IPS-NIHi7 (cell line): ENCODE measurements around the gene TGM4.
"Not testable (repeated sequence)": the region's sequence is repeated elsewhere in the genome, so short reads cannot be mapped to it uniquely, and the experiment has no call there.

ENCODE experiments used
- DNase-seq: peaks from one replicate; pipeline ENCODE4 v3.0.0; 2012; ENCODE audit warnings: mixed read lengths; ENCODE audit errors: extremely low spot score

TGM4 gene

GRCh38 chr3:44914936-44915335 lies 40.5 kb downstream of the TGM4 start:
- peak; percentile 66 for DNase-seq

GRCh38 chr3:44915702-44916438 lies 41.5 kb downstream of the TGM4 start:
- peak; percentile 71 for DNase-seq

- DNase-seq, result no peak
Measured at GRCh38 chr3:44918087-44918486, 43.7 kb downstream of the TGM4 start.

GRCh38 chr3:44918581-44918980 lies 44.2 kb downstream of the TGM4 start:
- DNase-seq, result no peak

GRCh38 chr3:44920081-44920480 lies 45.7 kb downstream of the TGM4 start:
- no peak for DNase-seq

- DNase-seq, result no peak
Measured at GRCh38 chr3:44923632-44924456, 49.4 kb downstream of the TGM4 start.

- DNase-seq, result no peak
Measured at GRCh38 chr3:44924457-44925084, 50.2 kb downstream of the TGM4 start.

- no peak for DNase-seq
Measured at GRCh38 chr3:44926172-44926571, 51.8 kb downstream of the TGM4 start.

- DNase-seq, result no peak
Measured at GRCh38 chr3:44926921-44927320, 52.5 kb downstream of the TGM4 start.

GRCh38 chr3:44927371-44927770 lies 53.0 kb downstream of the TGM4 start:
- no peak for DNase-seq

GRCh38 chr3:44929782-44930181 lies 55.4 kb downstream of the TGM4 start:
- no peak for DNase-seq

- DNase-seq, result no peak
Measured at GRCh38 chr3:44930911-44931310, 56.5 kb downstream of the TGM4 start.

GRCh38 chr3:44931791-44932190 lies 57.4 kb downstream of the TGM4 start:
- DNase-seq, result no peak

- DNase-seq, result no peak
Measured at GRCh38 chr3:44932271-44932670, 57.9 kb downstream of the TGM4 start.

- DNase-seq, result no peak
Measured at GRCh38 chr3:44932986-44933944, 58.9 kb downstream of the TGM4 start.

- no peak for DNase-seq
Measured at GRCh38 chr3:44939581-44940036, 65.2 kb downstream of the TGM4 start.

- no peak for DNase-seq
Measured at GRCh38 chr3:44942202-44942921, 68.0 kb downstream of the TGM4 start.

- DNase-seq, result no peak
Measured at GRCh38 chr3:44948239-44948638, 73.8 kb downstream of the TGM4 start.

GRCh38 chr3:44949770-44950169 lies 75.4 kb downstream of the TGM4 start:
- DNase-seq, result not testable (repeated sequence)

- DNase-seq, result peak; percentile 41
Measured at GRCh38 chr3:44950275-44950734, 75.9 kb downstream of the TGM4 start.

GRCh38 chr3:44952689-44953088 lies 78.3 kb downstream of the TGM4 start:
- DNase-seq, result no peak
